HG03342 (cell line): ENCODE results near the gene LRRC38.
"Not testable (repeated sequence)": the region's sequence is repeated elsewhere in the genome, so short reads cannot be mapped to it uniquely, and the experiment has no call there.

Source experiments
- ATAC-seq: cut with Tn5 transposase; IDR thresholded peaks from one replicate; pipeline ENCODE4 v1.9.1; 2021; ENCODE audit warnings: mild to moderate bottlenecking, moderate library complexity; ENCODE audit not compliant: unreplicated experiment

Gene LRRC38

DNA sequence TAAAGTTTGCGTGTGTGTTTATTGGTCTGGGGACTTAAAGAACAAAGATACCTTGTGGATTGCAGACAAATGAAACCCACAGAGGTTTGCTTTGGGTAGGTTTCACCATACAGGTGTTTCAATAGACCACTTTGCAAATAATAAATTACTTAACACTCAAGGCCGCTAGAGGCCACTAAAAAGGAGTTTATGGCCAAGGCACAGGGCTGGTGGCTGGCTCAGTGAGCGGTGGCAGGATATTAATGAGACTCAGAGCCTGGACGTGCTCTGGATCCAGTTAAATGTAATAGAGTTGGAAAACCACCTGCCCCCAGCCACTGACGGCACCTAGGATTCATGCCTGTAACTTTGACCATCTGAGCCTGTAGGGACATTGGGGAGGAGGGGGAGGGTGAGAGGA lies 44.5 kb downstream of the LRRC38 start:
- no peak for ATAC-seq

DNA sequence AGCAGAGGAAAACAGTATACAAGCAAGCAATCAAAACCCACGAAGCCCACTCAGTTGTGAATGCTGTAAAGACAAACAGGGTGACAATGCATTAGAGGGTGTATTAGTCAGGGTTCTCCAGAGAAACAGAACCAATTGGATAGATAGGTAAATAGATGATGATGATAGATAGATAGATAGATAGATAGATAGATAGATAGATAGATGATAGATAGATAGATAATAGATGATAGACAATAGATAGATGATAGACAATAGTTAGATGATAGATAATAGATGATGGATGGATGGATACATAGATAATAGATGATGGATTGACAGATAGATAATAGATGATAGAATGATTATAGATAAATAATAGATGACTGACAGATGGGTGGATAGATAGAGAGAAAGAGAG lies 48.3 kb downstream of the LRRC38 start:
- ATAC-seq: no peak

DNA sequence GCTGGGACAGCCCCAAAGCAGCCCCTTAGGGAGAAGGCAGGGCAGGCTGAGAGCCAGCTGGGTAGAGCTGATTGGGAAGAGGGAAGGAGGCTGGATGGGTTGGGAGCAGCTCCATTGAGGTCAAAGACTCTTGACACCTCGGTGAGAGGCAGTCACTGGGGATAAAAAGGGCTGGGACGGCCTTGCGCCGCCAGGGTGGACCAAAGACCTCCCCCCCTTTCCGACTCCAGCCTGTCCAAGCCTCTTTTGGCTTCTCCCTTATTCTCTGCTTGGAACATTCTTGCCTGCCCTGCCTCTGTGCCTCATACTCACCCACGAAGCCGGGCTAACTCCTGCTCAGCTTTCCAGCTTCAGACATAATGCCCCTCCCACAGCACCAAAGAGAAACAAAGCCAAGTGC lies 51.1 kb downstream of the LRRC38 start:
- no peak for ATAC-seq

DNA sequence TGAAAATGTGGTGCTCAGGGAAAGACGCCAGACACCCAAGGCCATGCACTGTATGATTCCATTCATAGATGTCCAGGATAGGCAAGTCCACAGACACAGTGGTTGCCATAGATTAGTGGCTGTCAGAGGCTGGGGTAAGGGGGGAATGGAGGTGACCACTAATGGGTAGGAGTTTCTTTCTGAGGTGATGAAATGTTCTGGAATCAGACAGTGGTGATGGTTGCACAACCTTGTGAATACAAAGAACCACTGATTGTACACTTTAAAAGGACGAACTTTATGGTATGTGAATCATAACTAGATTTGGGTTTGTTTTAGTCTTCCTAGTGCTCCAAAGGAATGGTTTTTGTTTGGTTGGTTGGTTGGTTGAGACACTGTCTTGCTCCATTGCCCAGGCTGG lies 51.8 kb downstream of the LRRC38 start:
- ATAC-seq: no peak

DNA sequence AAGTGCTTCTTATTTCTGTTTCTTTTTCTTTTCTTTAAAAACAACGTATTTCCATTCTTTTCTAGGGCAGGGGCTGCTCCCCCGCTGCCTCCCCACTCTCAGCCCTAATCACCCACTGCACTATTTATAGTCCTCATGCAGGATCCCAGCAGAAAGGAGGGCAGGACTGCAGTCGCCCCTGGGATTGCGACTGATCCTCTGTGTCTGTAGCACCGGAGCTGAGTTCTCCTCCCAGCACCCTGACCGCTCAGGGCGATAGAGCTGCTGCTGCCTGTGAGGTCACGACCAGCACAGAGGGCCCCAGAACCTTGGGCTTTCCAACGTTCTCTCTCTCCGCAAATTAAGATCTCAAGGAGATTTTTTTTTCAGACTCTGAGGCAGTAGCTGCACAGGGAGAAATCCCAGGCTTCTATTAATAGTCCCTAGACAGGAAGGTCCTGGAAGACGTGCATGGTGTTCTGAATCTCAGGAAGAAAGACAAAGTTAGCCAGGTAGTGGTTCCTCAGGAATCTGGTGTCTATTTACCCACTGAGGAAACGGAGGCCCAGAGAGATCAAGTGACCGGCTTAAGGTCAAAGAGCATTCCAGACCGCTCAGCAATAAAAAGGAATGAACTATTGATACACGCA lies 56.8 kb downstream of the LRRC38 start:
- ATAC-seq: no peak

DNA sequence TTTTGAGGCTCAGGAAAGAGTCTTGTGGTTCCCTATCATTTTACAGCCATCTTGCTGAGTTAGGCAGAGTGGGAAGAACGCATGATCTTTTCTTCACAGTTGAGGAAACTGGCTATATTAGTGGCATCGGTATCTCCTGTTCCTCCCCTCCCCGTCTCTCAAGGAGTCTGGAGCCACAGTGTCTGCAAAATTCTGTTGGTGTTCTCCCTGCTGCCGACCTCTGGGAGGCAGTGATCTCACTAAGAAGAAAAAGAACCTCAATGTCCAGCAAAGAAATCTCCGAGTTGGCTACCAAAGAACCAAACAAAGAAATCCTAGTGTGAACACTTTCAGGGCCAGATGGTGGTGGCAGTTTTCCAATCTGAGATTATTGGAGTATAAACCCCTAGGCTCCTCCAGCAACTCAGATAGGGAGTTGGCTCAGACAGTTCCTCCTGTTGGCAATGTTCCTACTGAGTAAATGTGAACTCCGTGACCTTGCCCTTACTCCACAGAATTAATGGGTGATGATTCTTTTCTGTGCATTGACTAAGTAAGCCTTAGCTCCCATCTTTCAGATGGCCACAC lies 62.3 kb downstream of the LRRC38 start:
- no peak for ATAC-seq

DNA sequence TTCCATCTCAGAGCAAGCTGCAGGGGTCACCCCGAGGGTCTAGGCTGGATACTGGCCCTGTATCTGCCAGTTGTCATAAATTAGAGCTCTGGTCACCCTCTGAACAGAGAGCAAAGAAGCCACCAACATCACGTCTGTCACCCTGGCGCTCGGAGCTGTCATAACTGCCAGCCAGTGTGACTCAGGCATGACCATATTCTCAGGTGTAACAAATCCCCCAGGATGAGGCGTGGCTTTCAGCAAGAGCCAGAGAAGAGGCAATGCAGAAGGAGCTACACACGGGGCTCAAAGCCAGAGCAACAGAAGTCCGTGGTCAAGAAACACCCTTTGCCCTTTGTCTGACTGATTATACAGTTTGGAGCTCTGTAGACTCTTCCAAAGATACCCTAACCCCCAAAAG lies 63.6 kb downstream of the LRRC38 start:
- ATAC-seq: no peak

DNA sequence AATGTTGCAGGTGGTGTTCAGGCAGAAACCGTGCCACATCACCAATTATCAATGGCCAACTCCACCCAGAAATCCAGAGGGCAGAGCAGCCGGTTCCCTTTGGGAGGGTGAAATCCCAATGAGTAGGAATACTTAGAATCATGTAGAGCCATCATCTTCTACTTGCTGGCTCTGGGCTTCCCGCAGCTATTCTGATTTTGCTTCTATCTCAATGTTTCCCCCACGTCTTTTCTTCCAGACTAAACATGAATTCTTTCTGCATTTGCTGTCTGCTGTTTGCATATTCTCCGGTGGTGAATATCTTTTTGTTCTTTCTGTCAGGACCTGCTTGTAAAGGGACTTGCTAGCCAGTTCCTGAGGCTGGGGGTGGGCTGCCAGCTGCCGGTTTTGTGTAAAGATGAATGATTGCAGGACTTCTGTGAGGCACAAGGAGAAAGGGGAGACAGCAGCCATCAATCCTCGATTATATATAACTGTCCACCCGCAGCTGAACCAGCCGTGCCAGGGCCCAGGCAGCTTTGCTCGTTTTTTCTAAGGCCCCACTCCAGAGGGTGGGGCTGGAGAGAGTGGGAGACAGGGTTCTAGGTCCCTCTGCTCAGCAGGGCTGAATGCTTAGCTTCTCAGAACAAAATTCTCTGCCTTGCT lies 70.3 kb downstream of the LRRC38 start:
- ATAC-seq: no peak

DNA sequence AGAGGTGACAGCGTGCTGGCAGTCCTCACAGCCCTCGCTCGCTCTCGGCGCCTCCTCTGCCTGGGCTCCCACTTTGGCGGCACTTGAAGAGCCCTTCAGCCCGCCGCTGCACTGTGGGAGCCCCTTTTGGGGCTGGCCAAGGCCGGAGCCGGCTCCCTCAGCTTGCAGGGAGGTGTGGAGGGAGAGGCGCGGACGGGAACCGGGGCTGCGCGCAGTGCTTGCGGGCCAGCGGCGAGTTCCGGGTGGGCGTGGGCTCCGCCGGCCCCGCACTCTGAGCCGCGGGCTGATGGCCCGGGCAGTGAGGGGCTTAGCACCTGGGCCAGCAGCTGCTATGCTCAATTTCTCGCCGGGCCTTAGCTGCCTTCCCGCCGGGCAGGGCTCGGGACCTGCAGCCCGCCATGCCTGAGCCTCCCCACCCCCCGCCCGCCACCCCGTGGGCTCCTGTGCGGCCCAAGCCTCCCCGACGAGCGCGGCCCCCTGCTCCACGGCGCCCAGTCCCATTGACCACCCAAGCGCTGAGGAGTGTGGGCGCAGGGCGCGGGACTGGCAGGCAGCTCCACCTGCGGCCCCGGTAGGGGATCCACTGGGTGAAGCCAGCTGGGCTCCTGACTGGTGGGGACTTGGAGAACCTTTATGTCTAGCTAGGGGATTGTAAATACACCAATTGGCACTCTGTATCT lies 74.6 kb downstream of the LRRC38 start:
- not testable (repeated sequence) for ATAC-seq

DNA sequence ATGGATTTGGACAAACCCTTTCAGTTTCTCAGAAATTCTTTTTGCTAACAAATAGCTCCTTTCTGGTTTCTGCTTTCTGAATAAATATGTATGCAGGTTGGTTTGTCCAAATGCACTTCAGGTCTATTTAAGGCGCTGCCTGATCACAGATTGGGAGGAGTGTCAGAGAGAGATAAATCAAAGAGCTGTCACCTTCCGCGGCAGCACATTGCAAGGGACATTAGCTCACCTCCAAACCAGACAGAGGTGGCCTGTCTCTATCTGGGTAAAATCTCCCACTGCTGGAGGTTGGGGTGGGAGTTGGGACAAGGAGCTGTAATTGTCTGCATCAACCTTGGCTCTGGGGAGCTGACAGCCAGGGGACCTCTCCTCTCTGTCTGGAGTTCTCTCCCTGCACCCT lies 78.3 kb downstream of the LRRC38 start:
- ATAC-seq: no peak

DNA sequence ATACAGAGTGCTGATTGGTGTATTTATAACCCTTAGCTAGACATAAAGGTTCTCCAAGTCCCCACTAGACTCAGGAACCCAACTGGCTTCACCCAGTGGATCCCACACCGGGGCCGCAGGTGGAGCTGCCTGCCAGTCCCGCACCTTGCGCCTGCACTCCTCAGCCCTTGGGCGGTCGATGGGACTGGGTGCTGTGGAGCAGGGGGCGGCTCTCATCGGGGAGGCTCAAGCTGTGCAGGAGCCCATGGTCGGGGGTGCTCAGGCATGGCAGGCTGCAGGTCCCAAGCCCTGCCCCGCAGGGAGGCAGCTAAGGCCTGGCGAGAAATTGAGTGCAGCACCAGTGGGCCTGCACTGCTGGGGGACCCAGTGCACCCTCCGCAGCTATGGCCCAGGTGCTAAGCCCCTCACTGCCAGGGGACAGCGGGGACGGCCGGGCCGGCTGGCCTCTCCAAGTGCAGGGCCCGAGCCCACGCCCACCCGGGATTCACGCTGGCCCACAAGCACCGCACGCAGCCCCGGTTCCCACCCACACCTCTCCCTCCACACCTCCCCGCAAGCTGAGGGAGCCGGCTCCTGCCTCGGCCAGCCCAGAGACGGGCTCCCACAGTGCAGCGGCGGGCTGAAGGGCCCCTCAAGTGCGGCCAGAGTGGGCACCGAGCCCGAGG lies 80.0 kb downstream of the LRRC38 start:
- not testable (repeated sequence) for ATAC-seq

DNA sequence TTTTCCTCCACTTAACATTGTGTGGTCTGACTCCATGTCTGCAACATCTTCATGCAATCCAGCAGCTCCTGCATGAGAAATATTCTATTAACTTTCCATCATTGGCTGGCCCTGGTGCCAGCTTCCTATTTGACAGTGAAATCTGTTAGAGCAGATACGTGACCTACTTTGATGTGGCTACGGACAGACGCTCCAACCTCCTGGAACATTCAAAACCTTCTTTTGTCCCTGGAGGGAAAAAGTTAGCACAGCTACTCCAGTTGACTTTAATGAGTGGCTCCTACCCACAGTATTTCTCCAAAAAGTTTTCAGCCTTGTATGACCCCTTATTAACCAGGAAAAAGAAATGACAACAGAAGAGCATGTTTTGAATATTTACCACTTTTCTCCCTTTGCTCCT lies 81.6 kb downstream of the LRRC38 start:
- no peak for ATAC-seq

DNA sequence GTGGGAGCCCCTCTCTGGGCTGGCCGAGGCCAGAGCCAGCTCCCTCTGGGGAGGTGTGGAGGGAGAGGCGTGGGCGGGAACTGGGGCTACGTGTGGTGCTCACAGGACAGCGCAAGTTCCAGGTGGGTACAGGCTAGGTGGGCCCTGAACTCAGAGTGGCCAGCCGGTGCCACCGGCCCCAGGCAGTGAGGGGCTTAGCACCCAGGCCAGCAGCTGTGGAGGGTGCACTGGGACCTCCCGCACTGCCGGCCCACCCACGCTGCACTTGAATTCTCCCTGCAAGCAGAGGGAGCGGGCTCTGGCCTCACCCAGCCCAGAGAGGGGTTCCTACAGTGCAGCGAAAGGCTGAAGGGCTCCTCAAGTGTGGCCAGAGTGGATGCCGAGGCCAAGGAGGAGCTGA lies 83.3 kb downstream of the LRRC38 start:
- ATAC-seq: no peak
